Astrocyte of the spinal cord (primary cell): ENCODE results near the gene TMPRSS9.

Experiments
- DNase-seq: peaks from one replicate; pipeline ENCODE4 v3.0.0; 2011; ENCODE audit warnings: low read depth, low spot score
- H3K4me3 ChIP-seq: 2 replicates; pipeline ENCODE4 v1.5.1; 2011; ENCODE audit warnings: low read depth, mild to moderate bottlenecking, low read length, moderate library complexity
- CTCF ChIP-seq: IDR thresholded peaks from 2 replicates; pipeline ENCODE4 v1.5.1; 2012; ENCODE audit warnings: low read depth, mild to moderate bottlenecking, low read length, inconsistent platforms
- in situ Hi-C: cut with HindIII; loops from 2 replicates; pipeline ENCODE4 v1.10.0; 2017; ENCODE audit warnings: low sequenced_read_pairs

The TMPRSS9 gene

DNA sequence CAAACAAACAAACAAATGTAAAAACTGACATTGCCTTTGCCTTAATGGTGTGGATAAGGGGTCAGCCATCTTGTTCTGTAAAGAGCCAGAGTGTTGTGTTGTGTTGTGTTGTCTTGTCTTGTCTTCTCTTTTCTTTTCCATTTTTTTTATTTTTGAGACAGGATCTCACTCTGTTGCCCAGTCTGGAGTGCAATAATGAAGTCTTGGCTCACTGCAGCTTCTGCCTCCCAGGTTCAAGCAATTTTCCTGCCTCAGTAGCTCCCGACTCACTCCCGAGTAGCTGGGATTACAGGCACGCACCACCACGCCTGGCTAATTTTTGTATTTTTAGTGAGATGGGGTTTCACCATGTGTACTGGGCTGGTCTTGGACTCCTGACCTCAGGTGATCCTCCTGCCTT, 39.5 kb downstream of the TMPRSS9 start:
- no peak for DNase-seq
- H3K4me3 ChIP-seq, result no peak overlapping the region
- in situ Hi-C loops, result no loop called here
- TF ChIP-seq CTCF, result no peak

DNA sequence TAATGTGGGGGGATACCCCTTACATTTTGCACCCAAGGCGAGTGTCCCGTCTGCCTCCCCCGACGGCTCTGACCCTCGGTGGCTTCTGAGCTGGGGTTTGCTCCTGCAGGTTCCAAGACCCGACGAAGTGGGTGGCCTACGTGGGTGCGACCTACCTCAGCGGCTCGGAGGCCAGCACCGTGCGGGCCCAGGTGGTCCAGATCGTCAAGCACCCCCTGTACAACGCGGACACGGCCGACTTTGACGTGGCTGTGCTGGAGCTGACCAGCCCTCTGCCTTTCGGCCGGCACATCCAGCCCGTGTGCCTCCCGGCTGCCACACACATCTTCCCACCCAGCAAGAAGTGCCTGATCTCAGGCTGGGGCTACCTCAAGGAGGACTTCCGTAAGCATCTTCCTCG, 48.2 kb downstream of the TMPRSS9 start:
- H3K4me3 ChIP-seq, result no peak overlapping the region
- no peak for DNase-seq
- no peak for TF ChIP-seq CTCF
- in situ Hi-C loops, result no loop called here

DNA sequence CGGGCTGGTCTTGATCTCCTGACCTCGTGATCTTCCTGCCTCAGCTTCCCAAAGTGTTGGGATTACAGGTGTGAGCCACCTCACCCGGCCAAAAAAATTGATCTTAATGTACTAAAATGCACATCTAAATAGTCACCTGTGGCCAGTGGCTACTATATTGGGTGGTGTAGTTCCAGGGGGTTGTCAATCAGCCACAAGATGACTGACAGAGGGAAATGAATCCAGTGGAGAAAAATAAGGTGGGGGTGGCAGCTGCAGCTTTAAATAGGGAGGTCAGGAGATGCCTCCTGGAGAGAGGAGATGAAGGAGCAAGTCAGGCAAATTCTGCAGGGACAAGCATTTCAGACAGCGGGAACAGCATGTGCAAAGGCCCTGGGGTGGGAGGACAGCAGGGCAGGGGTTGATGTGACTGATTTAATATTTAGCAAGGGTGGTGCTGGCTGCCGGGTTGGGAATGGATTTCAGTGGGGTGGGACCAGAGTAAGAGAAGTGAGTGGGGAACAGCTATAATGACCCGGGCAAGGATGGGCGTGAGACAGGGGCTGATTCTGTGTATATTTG, 49.4 kb downstream of the TMPRSS9 start:
- H3K4me3 ChIP-seq, result no peak overlapping the region
- in situ Hi-C loops, result no loop called here
- TF ChIP-seq CTCF, result no peak
- DNase-seq, result no peak

GRCh38 chr19:2410023-2410422, 50.0 kb downstream of the TMPRSS9 start:
- in situ Hi-C loops, result no loop called here
- H3K4me3 ChIP-seq, result no peak overlapping the region
- no peak for TF ChIP-seq CTCF
- no peak for DNase-seq

DNA sequence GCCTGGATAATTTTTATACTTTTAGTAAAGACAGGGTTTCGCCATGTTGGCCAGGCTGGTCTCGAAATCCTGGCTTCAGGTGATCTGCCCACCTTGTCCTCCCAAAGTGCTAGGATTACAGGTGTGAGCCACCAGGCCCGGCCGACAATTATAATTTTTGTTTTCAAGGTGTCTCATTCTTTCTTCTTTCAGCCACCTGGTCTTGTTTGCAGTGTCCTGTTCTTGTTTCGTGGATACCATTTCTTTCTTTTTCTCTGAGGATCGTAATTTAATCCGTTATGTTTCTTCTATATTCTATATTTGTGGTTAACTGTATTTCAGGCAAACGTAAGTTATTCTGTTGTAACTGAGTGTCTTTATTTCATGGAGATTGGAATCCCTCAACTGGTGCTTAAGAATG, 51.6 kb downstream of the TMPRSS9 start:
- no peak overlapping the region for H3K4me3 ChIP-seq
- no peak for TF ChIP-seq CTCF
- DNase-seq, result no peak
- in situ Hi-C loops, result no loop called here

DNA sequence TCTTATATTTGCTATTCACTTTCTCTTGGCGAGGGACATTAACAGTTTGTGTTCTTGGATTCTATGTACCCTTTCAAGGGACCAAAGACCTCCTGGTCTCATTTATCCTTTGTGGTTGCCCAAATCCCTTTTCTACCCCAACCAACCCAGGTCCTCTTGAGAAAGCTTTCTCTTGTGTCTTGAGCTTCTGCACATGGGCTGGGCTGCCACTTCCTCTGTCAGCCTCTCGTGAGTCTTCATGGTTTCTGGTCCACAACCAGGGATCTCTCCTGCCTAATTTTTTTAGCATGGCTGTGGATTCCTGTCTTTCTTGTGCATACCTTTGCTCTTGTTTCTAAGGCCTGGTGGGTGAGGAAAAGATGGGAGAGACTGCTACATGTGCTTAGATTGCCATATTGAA, 52.4 kb downstream of the TMPRSS9 start:
- in situ Hi-C loops, result no loop called here

More for the DNA sequence above, 52.4 kb downstream of the TMPRSS9 start:
- DNase-seq, result no peak
- no peak for TF ChIP-seq CTCF
- no peak overlapping the region for H3K4me3 ChIP-seq
